Duodenal mucosa (tissue), 2 donors: Measurements from ENCODE around the gene MRPS22.

Experiments
- H3K27ac ChIP-seq: one replicate; pipeline ENCODE4 v1.7.0; 2013; ENCODE audit warnings: low read depth, low read length
- H3K27me3 ChIP-seq, 2 donors: one replicate each; pipeline ENCODE4 v1.7.0; 2013; ENCODE audit warnings: low read length in 2 of 2, control low read depth in 1 of 2; ENCODE audit not compliant: insufficient read depth in 2 of 2, control insufficient read depth in 1 of 2
- H3K36me3 ChIP-seq, 2 donors: one replicate each; pipeline ENCODE4 v1.7.0; 2013; ENCODE audit warnings: low read length in 2 of 2, control low read depth in 1 of 2; ENCODE audit not compliant: insufficient read depth in 2 of 2, control insufficient read depth in 1 of 2
- H3K4me1 ChIP-seq, 2 donors: one replicate each; pipeline ENCODE4 v1.7.0; 2013; ENCODE audit warnings: low read length in 2 of 2, control low read depth in 1 of 2; ENCODE audit not compliant: insufficient read depth in 2 of 2, control insufficient read depth in 1 of 2
- H3K4me3 ChIP-seq, 2 donors: one replicate each; pipeline ENCODE4 v1.7.0; 2013; ENCODE audit warnings: low read length in 2 of 2, low read depth in 1 of 2
- H3K9ac ChIP-seq, 2 donors: one replicate each; pipeline ENCODE4 v1.7.0; 2013; ENCODE audit warnings: low read length in 2 of 2, low read depth in 1 of 2
- H3K9me3 ChIP-seq, 2 donors: one replicate each; pipeline ENCODE4 v1.7.0; 2013; ENCODE audit warnings: low read length in 2 of 2, control low read depth in 1 of 2; ENCODE audit not compliant: control insufficient read depth in 1 of 2

Gene MRPS22

DNA sequence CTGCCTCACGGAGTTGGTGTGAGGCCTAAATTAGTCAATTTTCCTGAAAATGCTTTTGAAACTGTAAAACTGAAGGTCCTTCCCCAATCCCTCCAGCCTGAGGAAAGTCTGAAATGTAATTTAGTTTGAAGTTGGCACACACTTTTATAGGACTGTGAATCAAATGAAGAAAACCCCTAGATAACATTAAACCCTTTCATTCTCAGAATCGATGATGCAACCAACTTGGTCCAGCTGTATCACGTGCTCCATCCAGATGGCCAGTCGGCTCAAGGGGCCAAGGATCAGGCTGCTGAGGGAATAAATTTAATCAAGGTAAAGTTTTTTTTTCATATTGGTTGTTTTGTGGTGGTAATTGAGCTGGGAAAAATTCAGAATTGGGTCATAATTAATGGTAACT, 11.7 kb downstream of the MRPS22 start:
- H3K27me3 ChIP-seq: no peaks in the 10 kb centered on the region
- no peak overlapping the region for H3K4me3 ChIP-seq
- no peaks in the 10 kb centered on the region for H3K4me1 ChIP-seq
- H3K9me3 ChIP-seq: no peaks in the 10 kb centered on the region
- no peak overlapping the region for H3K27ac ChIP-seq
- peaks cover 65 to 94% of the 10 kb centered on the region in 2 donors for H3K36me3 ChIP-seq
- H3K9ac ChIP-seq: no peak overlapping the region

DNA sequence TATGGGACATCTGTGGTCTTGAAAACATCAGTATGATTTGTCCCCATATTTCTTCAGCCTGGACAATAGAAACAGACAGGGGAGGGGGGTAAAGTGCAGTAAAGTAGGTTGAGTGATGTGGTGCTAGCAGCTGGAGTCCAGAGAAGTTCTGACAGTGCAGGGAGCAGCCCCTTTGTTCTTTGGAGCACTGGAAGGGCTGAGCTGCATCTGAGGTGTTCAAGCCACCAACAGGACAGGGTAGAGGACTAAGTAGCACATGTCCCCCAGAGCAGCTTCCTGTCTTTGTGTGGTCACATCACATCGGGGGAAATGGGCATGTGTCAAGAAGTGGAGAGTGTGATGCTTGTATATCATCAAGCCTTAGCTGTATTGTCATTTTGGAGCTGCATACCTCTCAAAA, 12.1 kb downstream of the MRPS22 start:
- H3K4me3 ChIP-seq: no peak overlapping the region
- H3K9me3 ChIP-seq: no peaks in the 10 kb centered on the region
- H3K4me1 ChIP-seq: no peaks in the 10 kb centered on the region
- H3K27me3 ChIP-seq: no peaks in the 10 kb centered on the region
- no peak overlapping the region for H3K27ac ChIP-seq
- peaks cover 66 to 94% of the 10 kb centered on the region in 2 donors for H3K36me3 ChIP-seq
- H3K9ac ChIP-seq: no peak overlapping the region

DNA sequence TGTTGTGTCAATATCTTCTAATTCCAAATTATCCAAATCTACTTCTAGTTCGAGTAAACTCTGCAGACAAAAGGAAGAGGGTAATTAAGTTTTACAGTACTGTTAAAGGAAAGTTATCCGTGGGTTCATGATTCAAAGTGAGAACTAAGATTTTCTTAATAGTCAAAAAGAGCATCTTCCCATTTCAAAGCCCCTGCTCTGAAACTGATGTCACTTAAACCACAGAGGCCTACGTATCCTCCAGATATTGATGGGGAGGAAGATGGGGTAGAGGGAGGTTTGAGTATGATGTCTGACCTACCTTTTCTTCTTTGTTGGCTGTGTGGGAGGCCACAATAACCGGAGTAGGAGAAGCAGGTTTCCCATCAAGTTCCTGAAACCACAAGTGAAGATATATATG, 14.1 kb downstream of the MRPS22 start:
- H3K27me3 ChIP-seq: no peaks in the 10 kb centered on the region
- H3K9ac ChIP-seq: no peak overlapping the region
- H3K27ac ChIP-seq: no peak overlapping the region
- H3K4me3 ChIP-seq: no peak overlapping the region
- H3K36me3 ChIP-seq: peaks cover 60 to 92% of the 10 kb centered on the region in 2 donors
- H3K9me3 ChIP-seq: no peaks in the 10 kb centered on the region
- no peaks in the 10 kb centered on the region for H3K4me1 ChIP-seq

DNA sequence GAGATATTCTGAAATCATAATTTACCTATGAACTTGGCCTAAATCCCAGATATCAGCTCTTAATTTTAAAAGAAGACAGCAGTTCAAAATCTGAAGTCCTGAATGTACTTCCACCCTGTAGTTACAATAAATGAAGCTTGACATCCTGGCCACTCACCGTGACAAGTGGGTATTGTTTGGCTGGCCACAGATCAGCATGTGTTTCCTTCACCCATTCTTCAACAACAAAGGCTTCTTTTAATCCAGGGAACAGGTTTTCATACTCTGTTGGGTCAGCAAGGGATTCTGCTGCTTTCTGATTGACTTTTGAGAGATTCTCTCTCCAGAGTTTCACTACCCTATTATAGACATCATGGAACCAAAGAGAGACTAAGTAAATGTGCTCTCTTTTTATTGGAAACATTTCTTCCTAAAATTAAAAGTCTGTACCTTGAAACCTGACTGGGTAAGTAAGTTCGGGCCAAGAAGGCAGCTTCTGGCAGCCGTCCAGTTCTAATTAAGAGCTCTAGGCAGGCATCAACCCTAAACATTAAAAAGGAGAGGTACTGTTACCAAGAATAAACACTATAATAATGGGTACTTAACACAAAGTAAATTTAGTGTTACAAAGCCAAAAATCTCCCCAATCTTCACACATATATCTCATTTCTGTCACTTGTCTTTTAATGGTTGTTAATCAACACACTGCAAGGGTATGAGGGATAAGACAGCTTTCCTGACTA, 15.2 kb downstream of the MRPS22 start:
- Histone ChIP-seq H3K4me3 (no peak overlapping the region), H3K36me3 (peaks cover 67 to 95% of the 10 kb centered on the region in 2 donors)

DNA sequence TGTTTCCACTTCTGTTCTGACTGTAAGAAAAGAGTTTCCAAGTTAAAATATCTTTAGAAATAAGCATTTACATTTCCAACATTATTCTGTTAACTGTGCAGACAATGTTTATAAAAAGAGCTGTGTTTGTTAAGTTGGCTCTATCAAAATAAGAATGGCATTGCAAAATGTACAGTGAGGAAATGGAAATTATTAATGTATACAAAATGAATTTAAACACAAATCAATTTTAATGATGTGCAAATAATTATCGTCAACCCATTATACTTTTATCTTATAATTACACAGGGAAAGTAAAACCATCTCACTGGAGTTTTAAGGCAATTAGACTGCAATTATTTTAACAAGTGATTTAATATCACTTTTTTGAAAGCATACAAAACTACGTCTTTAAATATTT, 17.5 kb downstream of the MRPS22 start:
- H3K27ac ChIP-seq: no peak overlapping the region
- peaks cover 68 to 95% of the 10 kb centered on the region in 2 donors for H3K36me3 ChIP-seq
- no peak overlapping the region for H3K9ac ChIP-seq
- H3K4me1 ChIP-seq: no peaks in the 10 kb centered on the region
- no peaks in the 10 kb centered on the region for H3K9me3 ChIP-seq
- H3K4me3 ChIP-seq: no peak overlapping the region
- H3K27me3 ChIP-seq: no peaks in the 10 kb centered on the region

More for the DNA sequence above, 15.2 kb downstream of the MRPS22 start:
- Histone ChIP-seq H3K9ac (no peak overlapping the region), H3K27me3 (no peaks in the 10 kb centered on the region), H3K4me1 (no peaks in the 10 kb centered on the region), H3K27ac (no peak overlapping the region), H3K9me3 (no peaks in the 10 kb centered on the region)

DNA sequence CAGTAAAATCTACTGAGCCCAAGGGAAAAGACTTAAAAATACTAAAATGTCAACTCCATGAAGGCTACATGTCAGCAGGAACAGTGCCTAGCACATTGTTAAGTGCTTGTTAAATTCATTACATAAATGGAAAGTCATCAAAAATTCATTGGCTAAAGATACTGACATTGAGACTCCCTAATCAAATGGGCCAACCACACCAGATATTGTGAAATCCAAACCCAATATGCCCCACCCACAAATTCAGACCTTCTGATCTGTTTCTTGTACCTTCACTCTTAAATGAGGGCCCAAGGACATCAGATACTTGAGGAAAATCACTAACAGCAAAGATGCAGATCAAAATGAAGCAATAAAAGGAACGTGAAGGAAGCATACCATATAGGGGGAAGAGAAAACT, 20.7 kb downstream of the MRPS22 start:
- H3K9me3 ChIP-seq: no peaks in the 10 kb centered on the region
- H3K4me1 ChIP-seq: no peaks in the 10 kb centered on the region
- no peak overlapping the region for H3K4me3 ChIP-seq
- no peak overlapping the region for H3K9ac ChIP-seq
- H3K36me3 ChIP-seq: peaks cover 67 to 88% of the 10 kb centered on the region in 2 donors
- no peak overlapping the region for H3K27ac ChIP-seq
- no peaks in the 10 kb centered on the region for H3K27me3 ChIP-seq

DNA sequence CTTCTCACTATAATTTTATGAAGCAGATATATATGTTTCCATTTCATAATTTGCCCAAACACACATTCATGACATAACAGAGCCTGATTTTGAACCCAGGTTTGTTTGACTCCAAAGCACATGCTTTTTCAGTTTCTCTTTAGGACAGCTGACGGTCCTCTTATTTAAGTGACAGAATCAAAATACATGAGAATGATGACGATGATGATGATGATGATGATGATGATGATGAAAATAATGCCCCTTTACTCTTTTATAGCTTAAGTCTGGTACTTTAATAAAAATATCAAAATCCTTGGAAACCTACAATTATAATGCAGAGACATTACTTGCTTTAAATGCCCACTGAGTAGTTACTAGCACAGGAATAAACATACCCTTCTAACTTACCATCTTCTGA, 30.3 kb downstream of the MRPS22 start:
- Histone ChIP-seq H3K9me3 (no peaks in the 10 kb centered on the region), H3K36me3 (peaks cover 60 to 88% of the 10 kb centered on the region in 2 donors), H3K9ac (no peak overlapping the region), H3K27ac (no peak overlapping the region), H3K27me3 (no peaks in the 10 kb centered on the region), H3K4me1 (peaks cover 0 to 14% of the 10 kb centered on the region in 2 donors), H3K4me3 (no peak overlapping the region)

DNA sequence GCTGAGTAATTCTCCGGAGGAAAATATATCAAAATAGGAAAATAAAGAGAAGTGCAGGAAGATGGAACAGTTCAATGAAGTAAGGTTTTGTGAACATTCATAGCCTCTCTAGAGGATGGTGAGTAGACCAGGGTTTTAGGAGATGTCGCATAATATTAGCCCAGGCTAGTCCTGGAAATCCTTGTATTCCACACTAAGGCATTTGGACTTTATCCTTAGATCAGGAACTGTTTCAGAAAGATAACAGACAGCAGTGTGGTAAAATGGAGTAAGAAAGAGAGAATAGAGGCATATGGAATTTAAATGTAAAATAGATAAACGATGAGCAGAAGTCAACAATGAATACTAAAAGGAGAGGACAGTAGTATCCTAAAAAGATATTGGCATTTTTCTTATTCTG, 33.6 kb downstream of the MRPS22 start:
- no peaks in the 10 kb centered on the region for H3K9me3 ChIP-seq
- H3K4me1 ChIP-seq: peaks cover 0 to 16% of the 10 kb centered on the region in 2 donors
- no peaks in the 10 kb centered on the region for H3K27me3 ChIP-seq
- H3K9ac ChIP-seq: no peak overlapping the region
- H3K4me3 ChIP-seq: no peak overlapping the region
- no peak overlapping the region for H3K27ac ChIP-seq
- H3K36me3 ChIP-seq: peaks cover 50 to 84% of the 10 kb centered on the region in 2 donors

DNA sequence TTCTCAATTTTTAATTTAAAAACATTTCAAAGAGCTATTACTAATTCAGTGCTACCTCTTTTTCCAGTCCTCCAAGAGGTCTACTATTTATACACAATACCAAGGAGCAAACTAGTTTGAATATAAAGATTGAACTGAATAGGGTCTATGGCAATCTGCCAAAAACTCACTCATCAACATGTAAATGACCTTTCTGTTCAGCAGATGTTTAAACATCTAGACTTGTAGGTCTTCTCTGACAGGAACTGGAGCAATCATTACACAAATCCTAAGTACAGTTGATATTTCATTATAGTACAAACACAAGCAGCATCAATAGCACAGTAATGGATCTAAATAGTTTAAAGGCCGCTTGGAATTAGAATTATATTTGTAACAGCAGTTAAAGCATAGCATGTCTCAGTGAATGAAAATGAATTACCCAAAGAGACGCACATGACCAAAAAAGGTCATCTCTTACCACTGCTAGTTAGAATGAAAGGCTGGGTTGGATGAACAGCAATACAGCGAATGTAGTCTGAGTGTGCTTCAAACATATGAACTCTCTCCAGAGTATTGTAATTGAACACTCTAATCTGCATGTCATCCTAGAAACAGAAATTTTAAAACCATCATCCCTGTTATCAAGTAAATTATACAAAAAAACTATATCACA, 34.9 kb downstream of the MRPS22 start:
- no peaks in the 10 kb centered on the region for H3K9me3 ChIP-seq
- H3K36me3 ChIP-seq: peaks cover 37 to 80% of the 10 kb centered on the region in 2 donors
- H3K4me1 ChIP-seq: peaks cover 0 to 16% of the 10 kb centered on the region in 2 donors
- H3K27me3 ChIP-seq: no peaks in the 10 kb centered on the region
- no peak overlapping the region for H3K27ac ChIP-seq
- H3K4me3 ChIP-seq: no peak overlapping the region
- no peak overlapping the region for H3K9ac ChIP-seq

DNA sequence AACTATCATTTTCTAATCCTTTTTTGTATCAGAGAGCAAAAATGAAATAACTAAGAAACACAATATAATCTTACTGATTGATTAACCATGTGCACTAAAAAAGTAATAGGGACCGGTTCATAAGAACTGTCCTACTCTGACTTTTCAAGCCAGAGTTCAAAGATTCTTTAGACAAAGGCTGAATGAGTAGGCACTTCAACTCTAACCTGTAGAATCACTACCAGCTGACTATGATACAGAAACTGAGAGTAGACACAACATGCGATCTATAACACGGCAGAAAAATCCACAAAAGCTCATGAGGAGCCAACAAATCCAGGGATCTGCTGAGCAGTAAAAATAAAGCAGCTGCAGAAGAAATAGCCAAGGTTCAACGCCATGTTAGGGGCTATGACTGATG, 36.8 kb downstream of the MRPS22 start:
- peaks cover 24 to 65% of the 10 kb centered on the region in 2 donors for H3K36me3 ChIP-seq
- no peaks in the 10 kb centered on the region for H3K9me3 ChIP-seq
- no peaks in the 10 kb centered on the region for H3K27me3 ChIP-seq
- no peak overlapping the region for H3K27ac ChIP-seq
- peaks cover 0 to 16% of the 10 kb centered on the region in 2 donors for H3K4me1 ChIP-seq
- H3K9ac ChIP-seq: no peak overlapping the region
- H3K4me3 ChIP-seq: no peak overlapping the region
